Heart right ventricle (tissue), 16 donors: ENCODE measurements around the gene POC1B. TPM values are rescaled to one million over a fixed set of nuclear protein-coding genes. Genes with fewer than 3 reads are reported as not detected.

ENCODE experiments used
- ATAC-seq, 8 donors: fragments of 200-7000 bp; cut with Tn5 transposase; one replicate each; pipeline ENCODE4 v1.9.1; 2020; ENCODE audit warnings: mild to moderate bottlenecking in 8 of 8, moderate library complexity in 8 of 8, moderate number of reproducible peaks in 1 of 8
- DNase-seq, 2 donors: peaks; one replicate each; pipeline ENCODE4 v3.0.0-alpha.2; 2020
- H3K27ac ChIP-seq, 10 donors: fragments of 200-600 bp; sonication (generic) in 2 of 10; one replicate each; pipeline versions ENCODE4 v1.5.0 to v1.8.0; 2020 to 2022; ENCODE audit warnings: mild to moderate bottlenecking in 3 of 10
- H3K27me3 ChIP-seq, 7 donors: fragments of 200-600 bp; one replicate each; pipeline ENCODE4 v1.8.0; 2021 to 2022; ENCODE audit warnings: mild to moderate bottlenecking in 2 of 7
- H3K36me3 ChIP-seq, 9 donors: fragments of 200-600 bp; sonication (generic) in 1 of 9; one replicate each; pipeline versions ENCODE4 v1.5.0 to v1.8.0; 2020 to 2022; ENCODE audit warnings: mild to moderate bottlenecking in 2 of 9
- H3K4me1 ChIP-seq, 9 donors: fragments of 200-600 bp; sonication (generic) in 1 of 9; one replicate each; pipeline versions ENCODE4 v1.5.0 to v1.8.0; 2020 to 2022; ENCODE audit warnings: mild to moderate bottlenecking in 4 of 9
- H3K4me3 ChIP-seq, 10 donors: fragments of 200-600 bp; sonication (generic) in 2 of 10; one replicate each; pipeline versions ENCODE4 v1.5.0 to v1.8.0; 2020 to 2022; ENCODE audit warnings: mild to moderate bottlenecking in 7 of 10, moderate library complexity in 2 of 10
- H3K9me3 ChIP-seq, 11 donors: fragments of 200-600 bp in 10 of 11; sonication (generic) in 2 of 11; one replicate each; pipeline versions ENCODE4 v1.5.0 to v1.8.0; 2013 to 2022; ENCODE audit warnings: mild to moderate bottlenecking in 2 of 11, control low read depth in 1 of 11, moderate library complexity in 1 of 11
- CTCF ChIP-seq, 9 donors: fragments of 200-600 bp; sonication (generic) in 2 of 9; IDR thresholded peaks; one replicate each; pipeline versions ENCODE4 v1.5.0 to v1.8.0; 2021 to 2022; ENCODE audit warnings: antibody characterized with exemption in 9 of 9, mild to moderate bottlenecking in 5 of 9, moderate library complexity in 1 of 9
- WGBS, 2 donors: extraction: QIAGEN DNeasy Blood & Tissue Kit; methylation state at CpG; one replicate each; pipeline ENCODE4 v1.1.7; 2013; ENCODE audit warnings: inconsistent platforms in 1 of 2; 5-methylcytosine and 5-hydroxymethylcytosine counted together
- intact Hi-C, 10 donors: fragments of 100-400 bp; cut with DNase I; formaldehyde crosslinking; loops; one replicate each; pipeline versions ENCODE4 v1.11.1 to v1.14.2; 2022
- polyA plus RNA-seq, 2 donors: library from polyadenylated mRNA; stranded (reverse); fragments of 200-250 nt; gene quantifications; one replicate each; pipeline ENCODE4 v1.2.3, GENCODE V29; 2013
- total RNA-seq, 10 donors: library from RNA; stranded (reverse); fragmentation: NEBNext Ultra II Directional in 3 of 10; extraction: Animal tissue kit (Norgen Biotek cat#: 25700) in 3 of 10; gene quantifications; one replicate each; pipeline versions ENCODE4 v1.2.1 to v1.2.4, GENCODE V29; 2021 to 2023
- donor health status: Arrhythmogenic right ventricular cardiomyopathy.
- donor health status: ischemic (EF 13 %, LVEDD 7.1; RV severe dilation, severe dysfunction).
- donor health status: healthy with polysubstance abuse.
- donor health status: DM: no; HTN: yes; CAD: no.
- donor health status: DM: no; HTN: no; CAD: no.
- donor health status: ischemic (EF 25% LVEDD 6.9; RV normal size, moderate dysfunction).
- donor health status: ischemic (EF 25% LVEDD 5.7; RV mildly dilated, moderate dysfunction).
- donor health status: healthy.
- donor health status: DM: yes; HTN: yes; CAD: no.
- donor health status: Ischemic cardiomyopathy.
- donor health status: ischemic (EF 35%, LVEDD 5.7; RV mildly dilated, moderate dysfunction).
- donor health status: nonischemic (EF 11% LVEDD 7.7; RV severe dilation, severe dysfunction).
- donor health status: DM: yes; HTN: yes; CAD: no.
- donor health status: PGD.
- donor health status: ischemic (EF 29% LVEDD 5.4; RV normal size, mild dysfunction).
- donor health status: nonischemic (EF 23%, LVEDD 6.1; RV moderate dilation, normal function).

POC1B gene
- total and polyA plus RNA-seq, 12 donors, result 4.8 to 10.4 (median 8.0) TPM

- H3K27ac ChIP-seq, result no peak overlapping the region
- H3K4me3 ChIP-seq, result no peak overlapping the region
- H3K36me3 ChIP-seq, result no peaks in the 10 kb centered on the region
- 87% methylated on average over 7 of the region's 7 CpGs for WGBS, 2 donors
- DNase-seq (no peak), ATAC-seq (no peak)
- H3K4me1 ChIP-seq, result peaks cover 9 to 44% (median 26%) of the 10 kb centered on the region in 9 donors
- no peaks in the 10 kb centered on the region for H3K9me3 ChIP-seq
- no peak for TF ChIP-seq CTCF (IDR thresholded peaks at IDR 0.05)
- intact Hi-C loops, result no loop called here
- H3K27me3 ChIP-seq, result no peaks in the 10 kb centered on the region
Observed at GRCh38 chr12:89370850-89371249, 155.0 kb downstream of the POC1B start.

DNA sequence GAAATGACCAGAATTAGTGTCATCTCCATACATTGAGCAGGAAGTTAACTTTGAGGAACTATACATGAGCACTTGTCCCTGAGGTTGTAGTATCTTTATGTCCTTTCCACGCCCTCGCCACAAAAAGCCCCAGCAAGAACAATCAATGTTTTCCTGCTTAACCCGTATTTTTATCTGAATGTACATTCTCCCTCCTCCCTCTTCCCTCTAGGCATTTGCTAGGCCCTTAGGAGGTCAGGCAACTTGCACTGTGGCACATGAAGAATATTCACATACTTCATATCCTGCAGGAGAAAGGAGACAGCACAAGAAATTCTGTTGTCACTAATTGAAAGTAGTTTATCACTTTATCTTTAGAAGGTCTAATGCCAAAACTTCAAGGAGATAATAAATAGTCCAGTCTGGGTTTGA, 155.4 kb downstream of the POC1B start:
- Histone ChIP-seq H3K27ac (no peak overlapping the region), H3K4me1 (peaks cover 6 to 39% (median 26%) of the 10 kb centered on the region in 9 donors), H3K27me3 (no peaks in the 10 kb centered on the region), H3K36me3 (no peaks in the 10 kb centered on the region), H3K4me3 (no peak overlapping the region), H3K9me3 (no peaks in the 10 kb centered on the region)
- no peak for TF ChIP-seq CTCF (IDR thresholded peaks at IDR 0.05)
- intact Hi-C loops, result no loop called here
- WGBS, 2 donors, result 79 to 81% methylated on average over 3 of the region's 3 CpGs
- ATAC-seq (no peak), DNase-seq (no peak)

Other genes starting within 250 kb of the POC1B start
- 10 to 100 TPM; 19.7 to 43.4 (median 26.0) TPM for gene DUSP6, start 173.5 kb downstream of the POC1B start, total RNA-seq
- 10 to 100 TPM in 1 of 2 donors, 1 to 10 TPM in 1; 9.4 to 23.4 TPM for gene DUSP6, start 173.5 kb downstream of the POC1B start, polyA plus RNA-seq
- gene GALNT4, start 1.3 kb downstream of the POC1B start, total RNA-seq, result 1 to 10 TPM; 1.4 to 3.8 (median 2.1) TPM
- 1 to 10 TPM; 1.2 to 1.7 TPM for gene GALNT4, start 1.3 kb downstream of the POC1B start, polyA plus RNA-seq
- 10 to 100 TPM in 9 of 10 donors, 1 to 10 TPM in 1; 6.2 to 20.5 (median 15.7) TPM for gene ATP2B1, start 182.8 kb upstream of the POC1B start, total RNA-seq
- gene ATP2B1, start 182.8 kb upstream of the POC1B start, polyA plus RNA-seq, result 1 to 10 TPM; 5.9 to 7.5 TPM